Amniotic stem cell (primary cell): Measurements from ENCODE around the gene CDX1.

Experiments
- DNase-seq: peaks from one replicate; lab custom pipeline; 2025; lab: John Stamatoyannopoulos, UW

CDX1 gene

GRCh38 chr5:150184006-150184405, 17.4 kb downstream of the CDX1 start:
- no peak for DNase-seq

DNA sequence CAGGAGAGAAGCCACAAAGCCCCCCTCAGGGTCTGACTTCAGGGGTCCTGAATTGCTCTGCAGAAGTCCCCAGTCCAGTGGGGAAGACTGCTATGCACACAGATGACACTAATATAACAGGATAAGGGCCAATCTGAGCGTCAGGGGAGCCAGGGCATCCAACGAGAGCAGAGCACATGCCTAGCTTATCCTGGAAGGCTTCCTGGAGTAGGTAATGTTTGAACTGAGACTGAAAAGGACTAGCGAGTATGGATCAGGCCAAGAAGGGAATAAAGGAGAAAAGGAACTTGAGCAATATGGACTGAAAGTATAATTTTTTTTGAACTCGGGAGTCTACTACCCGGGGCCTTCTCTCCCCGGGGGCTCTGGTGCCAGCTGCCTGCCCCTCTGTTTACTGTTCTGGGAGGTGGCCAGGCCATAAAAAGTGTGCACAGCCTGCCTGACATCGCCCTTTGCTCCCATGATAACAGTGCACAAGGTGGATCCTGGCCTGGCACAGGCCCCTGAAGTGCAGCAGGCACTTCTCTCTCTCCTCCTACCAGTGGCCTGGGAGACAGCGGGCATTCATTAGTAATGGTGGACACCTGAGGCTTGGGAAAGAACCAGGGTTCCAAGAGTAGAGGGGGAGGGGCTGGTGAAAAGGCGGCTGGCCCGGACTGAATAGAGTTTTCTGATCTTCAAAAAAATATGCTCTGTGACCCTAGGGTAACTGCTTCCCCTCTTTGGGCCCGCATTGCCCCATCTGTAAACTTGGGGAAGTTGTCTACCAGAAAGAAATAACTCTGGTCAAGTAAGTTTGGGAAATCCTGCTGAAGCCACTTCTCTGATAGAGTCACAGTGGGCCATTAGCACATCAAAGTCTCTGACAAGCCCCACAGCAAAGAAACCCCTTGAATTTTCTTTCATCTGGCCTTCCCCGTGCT, 18.7 kb downstream of the CDX1 start:
- DNase-seq: no peak

- no peak for DNase-seq
These were observed 19.6 kb downstream of the CDX1 start for GRCh38 chr5:150186137-150186536.

DNA sequence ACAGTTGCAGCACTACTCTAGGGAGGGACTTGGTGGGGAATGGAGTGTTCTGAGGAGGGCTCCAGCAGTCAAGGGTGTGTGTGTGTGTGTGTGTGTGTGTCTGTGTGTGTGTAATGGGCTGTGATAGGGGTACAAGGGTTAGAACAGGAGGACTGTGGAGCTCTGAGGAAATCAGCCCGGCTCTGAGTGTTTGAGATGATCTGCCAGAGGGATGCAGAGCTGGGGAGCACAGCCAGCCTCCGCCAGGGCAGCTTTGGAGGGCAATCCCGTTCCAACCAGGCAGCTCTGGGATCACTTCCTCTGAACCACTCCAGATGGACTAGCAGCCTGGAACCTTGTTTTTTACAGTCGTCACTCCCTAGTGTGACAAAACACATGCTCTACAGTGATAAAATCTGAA, 20.3 kb downstream of the CDX1 start:
- no peak for DNase-seq

- no peak for DNase-seq
These were observed 21.7 kb downstream of the CDX1 start for GRCh38 chr5:150188146-150188842.

GRCh38 chr5:150189326-150189725, 22.7 kb downstream of the CDX1 start:
- DNase-seq: no peak

DNA sequence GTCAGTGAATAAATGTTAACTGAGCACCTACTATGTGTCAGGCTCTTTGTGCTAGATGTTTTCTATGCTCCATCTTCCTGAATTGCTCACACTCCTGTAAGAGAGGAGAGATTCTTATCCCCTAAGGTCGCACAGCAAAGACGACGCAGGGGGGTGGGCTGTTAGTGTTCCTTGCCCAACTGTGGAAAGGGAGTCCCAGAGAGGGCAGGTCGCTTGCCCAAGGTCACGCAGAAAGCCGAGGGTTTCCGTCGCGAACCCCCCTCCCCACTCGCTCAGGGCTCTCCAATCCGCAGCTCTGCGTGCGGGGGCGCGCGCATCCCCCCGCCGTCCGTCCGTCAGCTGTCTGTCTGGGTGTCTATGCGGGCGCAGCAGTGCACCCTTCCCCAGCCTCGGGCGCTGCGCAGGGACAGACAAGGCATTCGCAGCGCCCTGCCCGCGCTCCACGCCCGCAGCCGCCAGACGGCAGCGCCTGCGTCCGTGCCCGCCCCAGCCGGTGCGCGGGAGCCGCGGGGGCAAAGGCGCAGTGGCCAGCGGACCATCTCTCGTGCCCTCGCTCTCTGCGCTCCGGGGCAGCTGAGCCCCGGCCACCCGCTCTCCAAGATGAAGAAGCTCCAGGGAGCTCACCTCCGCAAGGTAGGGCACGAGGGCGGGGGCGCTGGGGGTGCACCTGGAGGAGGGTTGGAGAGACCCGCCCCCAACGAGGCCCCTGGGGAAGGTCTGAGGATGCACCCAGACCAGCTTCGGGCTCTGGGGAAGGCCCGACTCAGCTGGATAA, 23.3 kb downstream of the CDX1 start, which contains the start of gene SLC6A7:
SLC6A7 (plus strand) TSS at position 335 of the 775 bp plus-strand sequence; CDS start at position 601, 266 bp downstream.
- DNase-seq: no peak

DNA sequence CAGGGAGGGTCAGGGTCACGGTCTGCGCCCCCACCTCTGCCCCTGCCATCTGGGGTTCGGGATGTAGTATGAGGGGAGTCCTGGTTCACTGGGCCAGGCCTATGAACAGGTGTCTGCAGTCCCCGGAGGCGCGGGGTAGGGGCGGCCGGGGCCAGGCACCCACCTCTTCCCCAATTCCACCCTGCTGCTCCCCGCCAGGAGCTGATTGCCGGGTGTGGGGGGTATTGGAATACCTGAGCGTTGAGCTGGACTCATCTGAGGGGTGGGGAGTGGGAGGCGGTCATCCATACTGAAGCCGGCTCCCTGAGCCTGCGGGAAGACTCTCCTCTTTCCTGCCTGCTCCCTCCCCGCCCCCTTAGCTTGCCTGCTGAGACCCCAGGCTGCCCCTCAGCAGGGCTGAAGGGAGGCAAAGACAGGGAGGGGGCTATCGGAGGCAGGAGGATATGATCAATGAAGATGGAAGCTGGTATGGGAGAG, 24.0 kb downstream of the CDX1 start:
- no peak for DNase-seq

DNA sequence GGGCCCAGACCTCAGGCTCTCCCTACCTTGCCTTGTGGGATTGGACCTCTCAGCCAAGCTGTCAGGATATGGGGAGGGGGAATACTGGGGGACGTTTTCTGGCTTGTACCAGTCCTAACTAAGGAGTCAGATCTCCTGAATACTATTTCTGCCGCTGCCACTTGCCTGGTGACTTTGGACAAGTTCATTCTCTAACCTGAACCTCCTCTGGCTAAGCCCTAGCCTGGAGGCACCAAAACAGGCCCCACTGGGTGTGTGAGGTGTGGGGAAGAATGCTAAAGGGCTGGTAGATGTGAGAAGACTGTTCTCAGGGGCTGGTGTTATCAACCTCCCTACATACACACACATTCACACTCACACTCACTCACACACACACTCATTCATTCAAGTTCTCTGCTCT, 24.4 kb downstream of the CDX1 start:
- DNase-seq: no peak

- no peak for DNase-seq
These were observed 25.9 kb downstream of the CDX1 start for GRCh38 chr5:150192462-150192861.

DNA sequence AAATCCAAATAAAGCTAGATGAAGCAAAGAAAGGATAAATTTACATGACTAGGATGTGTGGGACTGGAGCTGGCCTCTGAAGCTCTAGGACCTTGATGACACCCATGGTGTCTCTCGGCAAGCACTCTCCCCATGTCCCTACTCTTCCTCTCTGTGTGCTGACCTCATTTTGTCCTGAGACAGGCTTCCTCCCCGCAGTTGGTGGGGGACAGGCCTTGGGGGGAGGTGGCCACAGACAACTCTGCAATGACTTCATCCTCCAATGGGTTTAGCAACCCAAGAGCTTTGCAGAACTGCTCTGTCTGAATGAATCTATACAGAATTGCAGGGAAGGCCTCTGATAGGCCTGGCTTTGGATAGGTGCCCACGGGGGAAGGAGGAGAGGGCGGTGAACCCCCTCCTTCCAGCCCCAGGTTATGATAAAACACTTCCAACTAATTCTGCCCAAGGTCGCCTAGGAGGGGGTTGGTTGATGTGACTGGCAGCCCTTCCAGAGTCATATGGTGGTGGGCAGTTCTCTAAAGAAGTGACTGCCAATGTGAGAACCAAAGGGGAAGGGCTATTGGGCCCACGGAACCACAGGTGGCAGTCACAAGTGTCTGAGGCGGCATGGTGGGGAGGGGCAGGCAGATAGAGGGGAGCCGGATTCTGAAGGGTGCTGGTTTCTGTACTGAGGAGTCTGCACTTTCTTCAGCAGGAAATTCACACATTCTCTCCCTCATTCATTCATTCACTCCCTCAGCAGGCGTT, 29.3 kb downstream of the CDX1 start:
- DNase-seq: no peak

DNA sequence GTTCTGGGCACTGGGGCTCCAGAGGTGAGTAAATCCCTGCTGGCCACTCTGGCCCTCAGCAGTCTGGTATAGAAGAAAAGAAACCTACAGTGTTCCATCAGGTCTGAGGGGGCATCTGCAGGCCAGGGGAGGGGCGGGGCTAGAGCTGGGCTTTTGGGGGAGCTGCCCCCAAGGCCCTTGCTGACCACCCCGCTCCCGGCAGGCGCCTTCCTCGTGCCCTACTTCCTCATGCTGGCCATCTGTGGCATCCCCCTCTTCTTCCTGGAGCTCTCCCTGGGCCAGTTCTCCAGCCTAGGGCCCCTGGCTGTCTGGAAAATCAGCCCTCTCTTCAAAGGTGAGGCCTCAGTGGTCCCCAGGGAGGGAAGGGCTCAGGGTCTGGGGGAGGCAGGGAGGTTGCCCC, 29.9 kb downstream of the CDX1 start:
- DNase-seq: no peak

DNA sequence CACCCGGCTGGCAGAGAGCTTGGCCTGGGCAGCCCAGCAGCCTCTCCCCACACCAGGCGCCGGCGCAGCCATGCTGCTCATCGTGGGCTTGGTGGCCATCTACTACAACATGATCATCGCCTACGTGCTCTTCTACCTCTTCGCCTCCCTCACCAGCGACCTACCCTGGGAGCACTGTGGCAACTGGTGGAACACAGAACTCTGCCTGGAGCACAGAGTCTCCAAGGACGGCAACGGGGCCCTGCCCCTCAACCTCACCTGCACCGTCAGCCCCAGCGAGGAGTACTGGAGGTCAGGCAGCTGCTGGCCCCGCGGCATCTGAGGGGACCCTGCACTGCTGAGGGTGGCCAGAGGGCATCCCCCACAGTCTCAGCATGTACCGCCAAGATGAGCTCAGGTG, 30.4 kb downstream of the CDX1 start:
- no peak for DNase-seq

GRCh38 chr5:150197476-150197875, 30.9 kb downstream of the CDX1 start:
- no peak for DNase-seq

DNA sequence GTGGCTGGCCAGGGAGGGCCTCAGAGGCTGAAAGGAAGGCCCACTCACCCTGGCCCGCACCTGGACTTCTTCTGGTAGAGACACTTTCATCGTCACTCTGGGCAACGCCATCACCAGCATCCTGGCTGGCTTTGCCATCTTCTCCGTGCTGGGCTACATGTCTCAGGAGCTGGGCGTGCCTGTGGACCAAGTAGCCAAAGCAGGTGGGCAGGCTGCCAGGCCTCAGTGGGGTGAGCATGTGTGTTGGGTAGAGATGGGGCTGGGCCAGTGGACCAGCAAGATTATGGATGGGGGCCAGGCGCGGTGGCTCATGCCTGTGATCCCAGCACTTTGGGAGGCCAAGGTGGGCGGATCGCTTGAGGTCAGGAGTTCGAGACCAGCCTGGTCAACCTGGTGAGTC, 35.9 kb downstream of the CDX1 start:
- no peak for DNase-seq

GRCh38 chr5:150203832-150204589, 37.4 kb downstream of the CDX1 start:
- no peak for DNase-seq

DNA sequence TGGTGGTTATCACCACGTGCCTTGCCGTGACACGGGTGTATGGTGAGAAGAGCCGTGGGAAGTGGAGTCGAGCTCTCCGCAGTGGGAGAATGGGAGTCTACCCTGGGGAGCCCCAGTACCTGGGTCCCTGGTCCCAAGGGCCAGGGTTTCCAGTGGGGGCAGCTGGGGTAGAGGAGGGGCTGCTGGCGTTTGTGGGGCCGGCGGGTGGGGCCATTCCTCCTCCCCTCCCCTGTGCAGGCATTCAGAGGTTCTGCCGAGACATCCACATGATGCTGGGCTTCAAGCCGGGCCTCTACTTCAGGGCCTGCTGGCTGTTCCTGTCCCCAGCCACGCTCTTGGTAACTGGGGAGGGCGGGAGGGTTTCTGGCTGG, 38.0 kb downstream of the CDX1 start:
- DNase-seq: no peak

GRCh38 chr5:150206098-150206778, 39.7 kb downstream of the CDX1 start:
- DNase-seq: no peak

DNA sequence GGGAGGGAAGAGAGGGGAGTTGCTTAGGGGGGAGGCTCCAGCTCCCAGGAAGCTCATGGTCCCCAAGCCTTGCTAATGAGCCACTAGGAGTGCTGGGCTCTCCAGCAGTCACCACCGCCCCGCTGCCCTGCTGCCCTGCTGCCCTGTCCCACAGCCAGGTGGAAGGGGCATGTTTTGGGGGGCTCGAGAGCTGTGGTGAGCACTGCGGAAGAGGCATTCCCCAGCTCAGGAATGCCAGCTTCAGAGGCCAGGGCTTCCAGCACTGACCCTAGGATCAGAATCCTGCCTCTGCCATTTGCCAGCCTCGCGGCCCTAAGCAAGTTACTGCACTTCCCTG, 40.2 kb downstream of the CDX1 start:
- DNase-seq: no peak
